GM18505 (cell line): Measurements from ENCODE around the gene PGM2.
"Not testable (repeated sequence)": the region's sequence is repeated elsewhere in the genome, so short reads cannot be mapped to it uniquely, and the experiment has no call there.

Experiments
- ATAC-seq: cut with Tn5 transposase; IDR thresholded peaks from one replicate; pipeline ENCODE4 v1.9.1; 2021; ENCODE audit not compliant: unreplicated experiment
- POLR2A ChIP-seq: IDR thresholded peaks from 4 replicates; pipeline ENCODE4 v1.6.1; 2011; ENCODE audit warnings: borderline replicate concordance; ENCODE audit not compliant: insufficient read depth, insufficient read length; ENCODE audit errors: extremely low read depth

PGM2 gene

DNA sequence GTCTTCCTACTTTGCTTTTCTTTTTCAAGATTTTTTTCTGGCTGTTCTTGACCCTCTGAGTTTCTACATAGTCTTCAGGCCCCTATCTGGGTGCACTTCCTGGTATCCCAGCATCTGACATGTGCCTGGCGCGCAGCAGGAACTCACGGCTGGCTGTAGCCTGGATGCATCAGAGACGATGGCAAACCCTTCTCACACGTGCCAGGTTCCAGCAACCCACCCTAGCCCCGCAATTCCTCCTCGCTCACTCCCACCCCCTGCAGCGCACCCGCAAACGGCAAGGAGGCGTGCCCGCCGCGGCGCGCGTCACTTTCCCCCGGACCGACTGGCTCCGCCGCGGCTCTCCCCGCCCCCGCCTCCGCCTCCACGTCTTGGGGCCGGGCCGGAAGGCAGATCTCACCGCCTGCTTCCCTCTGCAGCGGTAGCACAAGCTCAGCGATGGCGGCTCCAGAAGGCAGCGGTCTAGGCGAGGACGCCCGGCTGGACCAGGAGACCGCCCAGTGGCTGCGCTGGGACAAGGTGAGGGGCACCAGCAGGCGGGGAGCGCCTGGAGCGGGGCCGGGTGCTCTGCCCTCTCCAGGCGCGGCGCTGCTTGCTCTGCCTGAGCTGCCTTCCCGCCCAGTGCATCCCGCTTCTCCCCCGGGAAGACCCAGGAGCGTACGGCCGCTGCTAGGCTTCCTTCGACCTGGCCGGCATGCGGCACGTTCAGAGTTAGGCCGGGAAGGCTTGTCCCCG is at the start of gene PGM2:
TSS of gene PGM2 (plus strand) at position 392 of the 735 bp plus-strand sequence. CDS start at position 439, 47 bp downstream.
- TF ChIP-seq POLR2A: peak; percentile 98
- peak; percentile 97 for ATAC-seq

DNA sequence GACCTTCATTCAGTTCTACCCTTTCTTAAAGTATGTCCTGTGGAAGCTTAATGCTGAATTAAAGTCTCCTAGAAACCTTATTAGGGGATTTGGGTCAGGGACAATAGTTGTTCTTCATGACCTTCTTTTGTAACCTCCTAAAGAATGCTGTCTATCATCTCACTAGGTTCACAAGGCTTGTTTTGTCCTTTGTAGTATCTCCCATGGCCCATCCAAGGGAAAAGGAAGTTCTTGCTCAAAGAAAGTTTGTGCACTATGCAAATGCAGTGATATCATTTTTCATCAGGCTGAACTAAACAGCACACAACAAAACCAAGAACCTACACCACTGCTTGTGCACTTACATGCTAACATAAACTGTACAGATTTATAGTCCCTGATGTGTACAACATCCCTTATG is 46.6 kb upstream of the PGM2 start:
- no peak for TF ChIP-seq POLR2A
- ATAC-seq: no peak

DNA sequence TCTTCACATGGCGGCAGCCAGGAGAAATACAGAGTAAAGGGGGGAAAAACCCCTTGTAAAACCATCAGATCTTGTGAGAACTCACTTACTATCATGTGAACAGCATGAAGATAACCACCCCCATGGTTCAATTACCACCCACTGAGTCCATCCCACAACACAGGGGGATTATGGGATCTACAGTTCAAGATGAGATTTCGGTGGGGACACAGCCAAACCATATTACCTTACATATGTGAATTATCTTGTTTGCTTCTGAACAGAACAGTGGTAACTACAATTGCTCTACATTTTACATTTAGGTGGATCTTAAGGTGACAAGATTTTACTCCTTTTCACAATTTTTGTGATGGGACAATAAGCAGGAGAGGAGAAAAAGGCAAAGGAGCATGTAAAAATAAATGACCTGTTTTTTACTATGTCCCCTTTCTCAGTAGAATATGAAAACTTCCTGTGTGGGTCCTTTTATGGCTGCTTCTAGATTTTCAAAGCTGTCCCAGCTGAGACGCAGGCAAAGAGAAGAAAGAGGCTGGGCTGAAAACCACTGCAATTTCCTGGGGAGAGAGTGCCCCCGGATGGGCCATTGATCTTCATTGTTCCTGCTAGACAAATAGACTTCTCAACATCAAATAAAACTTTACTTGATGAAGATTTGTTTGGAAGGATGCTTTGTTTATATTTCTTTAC is 45.9 kb upstream of the PGM2 start:
- ATAC-seq: no peak
- no peak for TF ChIP-seq POLR2A

DNA sequence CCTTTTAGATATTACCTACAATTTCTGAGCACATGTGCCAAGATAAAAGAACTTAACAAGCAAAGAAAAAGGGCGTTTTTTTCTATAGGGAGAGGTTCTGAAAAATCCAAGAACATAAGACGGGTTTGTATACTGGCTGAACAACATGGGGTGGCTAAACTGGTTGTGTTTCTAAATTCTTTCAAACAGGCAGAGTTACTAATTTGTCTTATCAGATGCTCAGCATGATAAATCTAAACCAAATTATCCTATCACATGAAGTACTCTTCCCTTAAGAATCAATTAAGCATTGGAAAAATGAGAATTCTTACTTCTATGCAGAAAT is 45.4 kb upstream of the PGM2 start:
- no peak for ATAC-seq
- TF ChIP-seq POLR2A: no peak

DNA sequence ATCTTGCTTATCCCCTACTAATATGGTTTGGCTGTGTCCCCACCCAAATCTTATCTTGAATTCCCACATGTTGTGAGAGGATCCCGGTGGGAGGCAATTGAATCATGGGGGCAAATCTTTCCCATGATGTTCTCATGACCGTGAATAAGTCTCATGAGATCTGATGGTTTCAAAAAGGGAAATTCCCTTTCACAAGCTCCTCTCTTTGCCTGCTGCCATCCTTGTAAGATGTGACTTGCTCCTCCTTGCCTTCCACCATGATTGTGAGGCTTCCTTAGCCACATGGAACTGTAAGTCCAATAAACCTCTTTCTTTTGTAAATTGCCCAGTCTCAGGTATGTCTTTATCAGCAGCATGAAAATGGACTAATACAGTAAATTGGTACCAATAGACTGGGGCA is 40.2 kb upstream of the PGM2 start:
- not testable (repeated sequence) for ATAC-seq

DNA sequence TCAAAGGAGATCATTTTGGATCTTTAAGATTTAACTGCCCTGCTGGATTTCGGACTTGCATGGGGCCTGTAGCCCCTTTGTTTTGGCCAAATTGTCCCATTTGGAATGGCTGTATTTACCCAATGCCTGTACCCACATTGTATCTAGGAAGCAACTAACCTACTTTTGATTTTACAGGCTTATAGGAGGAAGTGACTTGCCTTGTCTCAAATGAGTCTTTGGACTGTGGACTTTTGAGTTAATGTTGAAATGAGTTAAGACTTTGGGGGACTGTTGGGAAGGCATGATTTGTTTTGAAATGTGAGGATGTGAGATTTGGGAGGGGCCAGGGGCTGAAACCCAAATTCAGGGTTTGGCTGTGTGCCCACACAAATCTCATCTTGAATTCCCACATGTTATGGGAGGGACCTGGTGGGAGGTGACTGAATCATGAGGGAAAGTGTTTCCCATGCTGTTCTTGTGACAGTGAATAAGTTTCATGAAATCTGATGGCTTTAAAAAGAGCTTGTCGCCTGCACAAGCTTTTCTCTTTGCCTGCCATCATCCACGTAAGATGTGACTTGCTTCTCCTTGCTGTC is 38.5 kb upstream of the PGM2 start:
- ATAC-seq: not testable (repeated sequence)

DNA sequence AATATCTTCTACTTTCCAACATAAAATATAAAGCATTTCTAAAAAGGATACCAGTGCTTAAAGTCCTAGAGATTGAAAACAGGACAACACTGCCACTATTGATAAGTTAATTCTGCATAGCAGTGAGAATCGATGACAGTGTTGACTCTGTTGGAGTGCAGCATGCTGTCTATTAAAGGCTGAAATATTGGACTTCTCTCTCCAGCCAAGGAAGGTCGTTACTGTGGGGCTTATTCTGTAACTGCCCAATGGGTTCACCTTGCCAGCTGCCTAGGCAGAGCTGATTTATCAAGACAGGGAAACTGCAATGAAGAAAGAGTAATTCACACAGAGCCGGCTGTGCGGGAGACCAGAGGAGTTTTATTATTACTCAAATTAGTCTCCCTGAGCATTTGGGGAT is 37.7 kb upstream of the PGM2 start:
- no peak for ATAC-seq
- no peak for TF ChIP-seq POLR2A

DNA sequence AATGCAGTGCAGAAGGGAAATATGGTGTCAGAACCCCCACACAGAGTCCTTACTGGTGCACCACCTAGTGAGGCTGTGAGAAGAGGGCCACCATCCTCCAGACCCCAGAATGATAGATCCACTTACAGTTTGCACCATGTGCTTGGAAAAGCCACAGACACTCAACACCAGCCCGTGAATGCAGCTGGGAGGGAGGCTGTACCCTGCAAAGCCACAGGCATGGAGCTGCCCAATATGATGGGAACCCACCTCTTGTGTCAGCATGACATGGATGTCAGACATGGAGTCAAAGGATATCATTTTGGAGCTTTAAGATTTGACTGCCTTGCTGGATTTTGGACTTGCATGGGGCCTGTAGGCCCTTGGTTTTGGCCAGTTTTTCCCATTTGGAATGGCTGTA is 34.2 kb upstream of the PGM2 start:
- no peak for TF ChIP-seq POLR2A
- no peak for ATAC-seq

DNA sequence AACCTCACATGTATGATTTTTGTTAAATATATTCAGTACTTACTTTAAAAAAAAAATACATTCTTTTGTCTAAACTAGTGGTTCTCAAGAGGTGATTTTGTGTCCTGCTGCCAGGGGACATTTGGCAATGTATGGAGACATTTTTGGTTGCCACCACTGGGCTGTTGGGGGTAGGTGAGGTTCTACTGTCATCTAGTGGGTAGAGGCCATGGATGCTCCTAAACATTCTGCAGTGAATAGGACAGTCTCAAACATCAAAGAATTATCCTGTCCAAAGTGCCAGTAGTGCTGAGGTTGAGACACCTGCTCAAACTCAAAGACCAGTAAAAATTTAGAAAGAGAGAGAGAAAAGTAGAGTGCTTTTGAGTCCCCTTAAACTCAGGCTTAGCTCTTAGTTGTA is 32.9 kb upstream of the PGM2 start:
- ATAC-seq: no peak
- no peak for TF ChIP-seq POLR2A

DNA sequence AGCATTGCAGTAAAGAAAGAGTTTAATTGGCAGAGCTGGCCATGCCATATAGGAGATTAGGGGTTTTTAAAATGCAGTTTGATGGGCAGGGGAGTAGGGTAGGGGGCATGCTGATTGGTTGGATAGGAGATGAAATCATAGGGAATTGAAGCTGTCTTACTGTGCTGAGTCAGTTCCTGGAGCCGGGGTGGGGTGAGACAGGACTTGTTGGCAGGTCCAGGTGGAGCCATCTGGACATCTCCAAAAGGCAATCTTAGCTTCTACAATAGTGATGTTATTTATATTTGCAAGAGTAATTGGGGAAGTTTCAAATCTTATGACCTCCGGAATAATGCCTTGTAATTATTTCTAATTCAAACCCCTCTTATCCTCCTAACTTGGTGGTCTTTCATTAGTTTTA is 32.4 kb upstream of the PGM2 start:
- TF ChIP-seq POLR2A: no peak
- ATAC-seq: no peak

DNA sequence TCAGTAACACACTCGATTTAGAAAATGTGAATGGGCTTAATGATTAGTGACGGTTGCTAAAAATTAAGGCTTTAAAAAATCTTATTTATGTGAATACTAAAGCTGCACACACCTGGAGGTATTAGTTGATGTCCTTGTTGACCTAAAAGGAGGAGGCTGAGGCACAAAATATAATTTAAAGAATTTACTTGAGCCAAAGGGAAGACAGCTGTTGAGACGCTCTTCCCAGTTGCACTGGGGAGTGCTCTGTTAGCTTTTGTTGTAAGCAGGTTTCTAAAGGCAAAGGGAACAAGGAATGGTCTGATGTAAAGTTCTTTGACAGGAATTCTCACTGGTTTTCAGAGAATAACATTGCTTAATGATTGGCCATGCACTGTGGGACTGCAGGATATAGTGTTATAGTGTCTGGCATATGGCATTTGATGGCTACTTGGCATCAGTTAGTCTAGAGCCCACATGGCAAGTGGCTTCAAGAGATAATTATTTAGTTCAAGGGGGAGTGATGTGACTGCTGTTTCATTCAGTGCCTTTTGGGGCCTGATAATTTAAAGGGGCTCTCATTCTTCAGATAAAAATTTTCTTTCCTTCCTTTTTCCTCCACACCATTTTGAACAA is 30.8 kb upstream of the PGM2 start:
- no peak for ATAC-seq
- TF ChIP-seq POLR2A: no peak

DNA sequence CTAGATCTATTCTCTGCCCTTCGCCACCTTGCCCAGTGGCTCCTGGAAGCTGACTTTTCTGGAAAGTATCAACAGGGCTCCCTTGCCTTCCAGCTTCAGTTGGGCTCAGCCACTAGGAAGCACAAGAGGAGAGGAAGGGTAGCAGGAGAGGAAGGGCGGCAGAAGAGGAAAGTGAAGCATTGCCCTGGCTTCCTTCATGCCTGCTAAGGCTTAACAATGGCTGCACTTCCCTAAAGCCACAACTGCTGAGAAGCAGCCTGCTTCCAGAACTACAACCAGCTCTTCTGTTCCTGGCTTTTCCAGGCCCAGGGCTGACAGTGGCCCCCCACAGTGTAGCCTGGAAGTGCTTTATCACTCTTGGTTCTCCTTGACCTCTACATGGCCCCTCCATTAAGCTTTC is 29.1 kb upstream of the PGM2 start:
- ATAC-seq: no peak
- TF ChIP-seq POLR2A: no peak

DNA sequence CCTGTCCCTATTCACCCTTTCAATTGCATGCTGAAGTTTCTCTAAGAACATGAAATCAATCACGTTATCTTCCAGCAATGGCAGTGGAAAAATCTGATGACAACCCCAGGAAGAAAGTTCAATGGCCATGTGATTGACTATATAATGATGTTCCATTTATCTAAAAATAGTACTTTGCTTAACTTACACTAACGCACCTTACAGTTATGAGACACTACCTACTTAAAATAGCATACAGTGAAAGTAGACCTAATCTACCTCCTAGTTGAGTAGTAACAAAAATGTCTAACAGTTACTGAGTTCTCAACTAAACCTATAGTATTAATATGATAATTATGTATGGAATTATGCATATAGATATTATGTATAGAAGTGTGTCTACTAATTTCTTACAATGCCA is 28.6 kb upstream of the PGM2 start:
- ATAC-seq: no peak
- no peak for TF ChIP-seq POLR2A

DNA sequence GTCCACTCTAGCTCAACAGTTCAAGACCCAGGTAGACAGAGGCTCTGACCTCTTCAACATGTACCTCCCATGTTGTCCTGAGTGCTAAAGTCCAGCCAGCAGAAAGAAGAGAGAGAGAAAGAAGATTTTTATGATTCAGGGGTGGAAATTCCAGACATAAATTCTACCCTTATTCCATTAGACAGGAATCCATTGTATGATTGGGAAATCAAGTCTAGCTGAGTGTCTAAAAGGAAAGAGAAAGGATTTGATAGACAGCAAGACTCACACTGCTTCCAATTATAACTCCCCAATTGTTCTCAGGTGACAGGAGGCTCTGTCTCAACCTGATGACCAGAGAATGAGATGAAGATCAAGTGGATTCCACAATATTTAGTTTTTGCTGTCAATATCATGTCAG is 27.9 kb upstream of the PGM2 start:
- no peak for ATAC-seq
- TF ChIP-seq POLR2A: no peak
